ENCODE results near the gene IL11.

The IL11 gene

GRCh38 chr19:55392820-55393761 lies 22.8 kb upstream of the IL11 start:
- H3K27me3 ChIP-seq: no peaks in the 10 kb centered on the region
- peaks cover 4 to 49% (median 26%) of the 10 kb centered on the region in 3 donors for H3K36me3 ChIP-seq
- no peak overlapping the region for H3K4me3 ChIP-seq
- intact Hi-C loops (cut with DNase I; ENCODE audit: low total_unique reads): no loop called here
- peaks cover 0 to 24% (median 13%) of the 10 kb centered on the region in 4 donors for H3K4me1 ChIP-seq
- DNase-seq: no peak
- H3K9me3 ChIP-seq: no peaks in the 10 kb centered on the region
- no peak overlapping the region for H3K27ac ChIP-seq
- TF ChIP-seq CTCF (IDR thresholded peaks at IDR 0.05): no peak

- DNase-seq: no peak
- H3K36me3 ChIP-seq: peaks cover 4 to 60% (median 37%) of the 10 kb centered on the region in 3 donors
Measured at GRCh38 chr19:55391702-55392615, 21.7 kb upstream of the IL11 start.

GRCh38 chr19:55391191-55391670 lies 21.0 kb upstream of the IL11 start:
- H3K36me3 ChIP-seq: peaks cover 4 to 61% (median 37%) of the 10 kb centered on the region in 3 donors
- no peak for TF ChIP-seq CTCF (IDR thresholded peaks at IDR 0.05)
- intact Hi-C loops (cut with DNase I; ENCODE audit: low total_unique reads): no loop called here
- no peak overlapping the region for H3K4me3 ChIP-seq
- DNase-seq: no peak
- H3K9me3 ChIP-seq: no peaks in the 10 kb centered on the region
- no peaks in the 10 kb centered on the region for H3K27me3 ChIP-seq
- no peak overlapping the region for H3K27ac ChIP-seq
- H3K4me1 ChIP-seq: peaks cover 0 to 42% (median 30%) of the 10 kb centered on the region in 4 donors

More at GRCh38 chr19:55391702-55392615, 21.7 kb upstream of the IL11 start:
- intact Hi-C loops (cut with DNase I; ENCODE audit: low total_unique reads): no loop called here
- TF ChIP-seq CTCF (IDR thresholded peaks at IDR 0.05): no peak
- H3K27me3 ChIP-seq: no peaks in the 10 kb centered on the region
- H3K4me3 ChIP-seq: no peak overlapping the region
- H3K27ac ChIP-seq: no peak overlapping the region
- H3K4me1 ChIP-seq: peaks cover 0 to 35% (median 24%) of the 10 kb centered on the region in 4 donors
- no peaks in the 10 kb centered on the region for H3K9me3 ChIP-seq

- Histone ChIP-seq H3K4me1 (peaks cover 0 to 42% (median 30%) of the 10 kb centered on the region in 4 donors), H3K36me3 (peaks cover 4 to 61% (median 37%) of the 10 kb centered on the region in 3 donors), H3K27ac (no peak overlapping the region), H3K9me3 (no peaks in the 10 kb centered on the region), H3K4me3 (no peak overlapping the region), H3K27me3 (no peaks in the 10 kb centered on the region)
- intact Hi-C loops (cut with DNase I; ENCODE audit: low total_unique reads): no loop called here
- no peak for DNase-seq
- no peak for TF ChIP-seq CTCF (IDR thresholded peaks at IDR 0.05)
Measured at GRCh38 chr19:55390461-55390880, 20.2 kb upstream of the IL11 start.

Measured in tibial artery (tissue), 4 donors.